Amniotic epithelial cell (primary cell): ENCODE results near the gene CDC42SE2.
A peak's percentile ranks its signal among the peaks of the same experiment; 100 is the strongest.
"Not testable (repeated sequence)": the region's sequence is repeated elsewhere in the genome, so short reads cannot be mapped to it uniquely, and the experiment has no call there.

Source experiments
- DNase-seq: peaks from one replicate; pipeline ENCODE4 v3.0.0-alpha.2; 2010; ENCODE audit warnings: low read depth

The CDC42SE2 gene

DNA sequence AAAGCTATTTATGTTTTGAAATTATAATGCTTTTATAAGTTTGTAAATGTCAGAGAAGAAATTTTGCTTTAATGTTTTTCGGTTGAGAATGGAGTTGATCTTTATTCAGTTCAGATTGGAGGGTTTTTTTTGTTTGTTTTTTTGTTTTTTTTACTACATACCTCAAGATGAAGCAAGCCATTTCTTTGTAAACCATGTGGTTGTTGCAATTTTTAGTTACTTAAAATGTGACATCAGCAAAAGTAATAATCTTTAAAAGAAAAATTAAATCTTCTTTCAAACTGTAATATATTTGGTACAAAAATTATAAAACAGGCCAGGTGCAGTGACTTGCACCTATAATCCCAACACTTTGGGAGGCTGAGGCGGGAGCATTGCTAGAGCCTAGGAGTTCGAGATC is 102.6 kb downstream of the CDC42SE2 start:
- no peak for DNase-seq

- DNase-seq, result no peak
These were observed 103.5 kb downstream of the CDC42SE2 start for GRCh38 chr5:131367219-131367860.

DNA sequence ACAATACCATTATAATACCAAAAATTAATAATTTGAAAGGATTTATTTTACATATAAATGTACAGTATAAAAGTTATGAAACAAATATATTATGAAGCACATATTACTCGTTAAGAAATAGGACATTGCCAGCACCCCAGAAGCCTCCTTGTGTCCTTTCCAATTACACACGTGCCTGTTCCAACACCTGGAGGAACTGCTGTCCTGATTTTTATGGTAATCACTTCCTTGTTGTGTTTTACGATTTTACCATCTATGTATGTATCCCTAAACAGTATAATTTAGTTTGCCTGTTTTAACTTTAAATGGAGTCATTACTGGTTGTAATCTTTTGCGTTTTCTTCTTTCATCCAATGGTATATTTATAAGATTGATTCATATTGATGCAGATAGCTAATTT is 105.0 kb downstream of the CDC42SE2 start:
- no peak for DNase-seq

GRCh38 chr5:131369558-131369957 is 105.7 kb downstream of the CDC42SE2 start:
- no peak for DNase-seq

- DNase-seq, result no peak
These were observed 108.0 kb downstream of the CDC42SE2 start for GRCh38 chr5:131371835-131372234.

DNA sequence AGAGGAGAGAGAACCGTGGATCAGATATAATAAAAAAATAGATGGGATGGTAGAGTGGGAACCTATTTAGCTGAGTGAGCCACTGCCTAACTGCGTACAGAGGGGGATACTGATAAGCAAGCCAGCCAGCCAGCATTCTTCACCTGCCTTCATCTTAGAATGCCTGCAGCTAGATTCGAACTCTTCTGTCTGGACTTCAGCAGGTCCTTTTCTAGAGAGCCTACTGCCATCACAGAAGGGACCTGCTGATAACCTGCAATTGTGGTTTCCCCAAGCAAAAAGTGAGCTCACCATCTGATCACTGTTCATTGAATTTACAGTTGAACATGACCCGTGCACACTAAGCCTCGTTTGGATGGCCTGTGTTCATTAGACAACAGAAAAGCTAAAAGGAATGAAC is 109.4 kb downstream of the CDC42SE2 start:
- no peak for DNase-seq

DNA sequence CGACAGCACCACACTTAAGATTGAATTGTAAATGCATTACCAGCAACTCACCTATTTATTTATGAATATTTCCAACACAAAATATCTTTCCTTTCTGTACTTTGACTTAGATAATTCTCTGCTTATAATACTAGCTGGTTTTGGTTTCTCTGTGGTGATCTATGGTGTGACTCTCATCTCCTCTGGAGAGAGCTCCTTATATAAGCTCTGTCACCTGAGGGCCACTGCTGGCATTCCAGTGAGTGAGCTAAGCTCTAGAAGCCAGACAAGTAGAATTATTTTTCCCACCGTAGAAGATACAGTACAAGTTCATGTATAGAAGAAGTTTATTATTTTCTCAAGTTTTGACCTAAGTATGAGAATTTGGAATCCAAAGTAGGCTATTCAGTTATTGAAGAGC is 111.5 kb downstream of the CDC42SE2 start:
- DNase-seq, result no peak

DNA sequence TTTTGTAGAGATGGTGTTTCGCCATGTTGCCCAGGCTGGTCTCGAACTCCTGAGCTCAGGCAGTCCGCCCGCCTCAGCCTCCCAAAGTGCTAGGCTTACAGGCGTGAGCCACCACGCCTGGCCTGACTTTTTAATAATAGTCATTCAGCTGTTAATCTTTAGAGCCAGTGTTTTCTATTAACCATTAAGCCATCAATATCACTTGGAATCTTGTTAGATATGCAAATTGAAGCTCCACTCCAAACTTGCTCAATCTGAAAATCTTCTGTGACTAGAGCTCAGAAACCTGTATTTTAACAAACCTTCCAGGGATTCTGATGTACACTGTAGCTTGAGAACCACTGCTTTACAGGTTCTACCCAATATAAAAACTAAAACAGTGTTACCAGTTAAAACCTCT is 113.5 kb downstream of the CDC42SE2 start:
- no peak for DNase-seq

DNA sequence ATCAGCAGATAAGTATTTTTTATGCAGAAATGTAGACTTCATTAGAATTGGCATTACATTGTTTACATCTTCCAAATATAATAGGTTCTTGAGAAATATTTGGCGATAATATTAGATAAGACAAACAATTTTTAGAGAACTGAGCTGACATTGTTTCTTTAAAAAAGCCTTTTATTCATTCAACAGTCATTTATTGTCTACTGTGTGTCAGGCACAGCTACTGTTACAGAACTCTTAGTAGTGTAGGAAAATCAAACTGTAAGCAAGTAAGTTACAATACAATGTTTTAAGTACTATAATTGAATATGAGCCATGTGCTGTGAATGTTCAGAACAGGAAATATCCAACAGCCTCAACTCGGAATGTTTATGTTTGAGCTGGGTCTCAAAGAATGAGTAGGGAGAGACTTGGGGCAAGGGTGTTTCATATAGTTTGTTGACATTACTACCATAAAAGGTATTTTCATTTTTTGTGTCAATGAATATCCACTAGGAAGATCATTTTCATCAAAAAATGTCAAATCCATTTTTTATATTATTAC is 114.0 kb downstream of the CDC42SE2 start:
- peak; percentile 16 for DNase-seq

- DNase-seq, result no peak
These were observed 115.1 kb downstream of the CDC42SE2 start for GRCh38 chr5:131378721-131379541.

- DNase-seq, result peak; percentile 42
These were observed 115.9 kb downstream of the CDC42SE2 start for GRCh38 chr5:131379723-131380122.

GRCh38 chr5:131380238-131380637 is 116.4 kb downstream of the CDC42SE2 start:
- DNase-seq, result not testable (repeated sequence)

GRCh38 chr5:131381021-131381420 is 117.2 kb downstream of the CDC42SE2 start:
- DNase-seq, result peak; percentile 75

- no peak for DNase-seq
These were observed 117.9 kb downstream of the CDC42SE2 start for GRCh38 chr5:131381777-131382176.

- DNase-seq, result peak; percentile 69
These were observed 118.8 kb downstream of the CDC42SE2 start for GRCh38 chr5:131382407-131383395.

DNA sequence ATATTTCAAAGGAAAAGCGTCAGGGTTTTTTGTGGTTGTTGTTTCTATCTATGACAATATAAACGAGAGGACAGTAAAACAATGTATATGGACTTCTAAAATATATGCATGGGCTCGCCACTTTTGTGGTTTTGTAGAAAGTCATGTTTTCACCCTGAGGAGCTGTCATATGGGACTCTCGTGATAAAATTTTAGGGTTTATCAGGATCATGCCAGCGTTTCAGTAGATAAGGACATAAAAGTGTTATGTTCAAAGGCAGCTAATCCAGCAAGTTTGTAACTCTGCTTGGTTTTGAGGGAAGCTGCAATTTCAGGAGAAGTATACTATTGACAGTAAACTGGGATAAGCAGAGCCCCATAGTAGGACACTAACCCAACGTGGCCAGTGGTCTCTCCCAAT is 120.3 kb downstream of the CDC42SE2 start:
- DNase-seq, result no peak

DNA sequence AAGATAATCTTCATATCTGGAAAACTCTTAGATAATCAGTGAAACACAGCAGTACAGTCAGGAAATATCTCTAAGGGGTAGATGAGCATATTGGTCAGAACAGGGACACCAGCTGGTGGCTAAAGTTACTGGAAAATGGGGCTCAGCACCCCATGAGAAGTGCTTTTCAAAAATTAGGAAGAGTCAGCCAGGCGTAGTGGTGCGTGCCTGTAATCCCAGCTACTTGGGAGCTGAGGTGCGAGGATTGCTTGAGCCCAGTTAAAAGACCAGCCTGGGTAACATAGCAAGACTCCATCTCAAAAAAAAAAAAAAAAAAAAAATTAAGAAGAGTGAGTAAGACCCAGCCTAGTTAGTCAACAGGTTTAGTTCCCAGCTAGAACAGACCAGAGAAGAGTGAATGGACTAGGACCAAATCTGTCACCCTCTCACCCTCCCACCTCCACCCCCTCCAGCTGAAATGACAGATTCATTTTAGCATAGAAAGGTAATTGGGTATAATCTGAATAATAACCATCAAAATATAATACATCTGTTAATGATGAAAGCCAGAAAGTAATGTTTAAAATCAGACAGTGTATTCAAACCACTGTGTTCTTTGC is 120.9 kb downstream of the CDC42SE2 start:
- DNase-seq, result no peak

DNA sequence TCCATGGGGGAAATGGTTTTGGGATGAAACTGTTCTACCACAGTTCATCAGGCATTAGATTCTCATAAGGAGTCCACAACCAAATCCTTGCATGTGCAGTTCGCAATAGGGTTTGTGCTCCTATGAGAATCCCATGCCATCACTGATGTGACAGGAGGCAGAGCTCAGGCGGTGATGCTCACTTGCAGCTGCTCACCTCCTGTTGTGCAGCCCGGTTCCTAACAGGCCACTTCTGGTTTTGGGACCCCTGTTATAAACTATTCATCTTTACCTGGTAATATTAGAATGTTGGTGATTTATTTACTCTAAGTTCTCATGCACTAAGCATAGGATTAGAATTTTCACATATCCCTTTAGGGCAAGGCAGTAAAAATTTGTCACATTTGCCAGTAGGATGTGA is 122.3 kb downstream of the CDC42SE2 start:
- no peak for DNase-seq

GRCh38 chr5:131386779-131387178 is 122.9 kb downstream of the CDC42SE2 start:
- no peak for DNase-seq

DNA sequence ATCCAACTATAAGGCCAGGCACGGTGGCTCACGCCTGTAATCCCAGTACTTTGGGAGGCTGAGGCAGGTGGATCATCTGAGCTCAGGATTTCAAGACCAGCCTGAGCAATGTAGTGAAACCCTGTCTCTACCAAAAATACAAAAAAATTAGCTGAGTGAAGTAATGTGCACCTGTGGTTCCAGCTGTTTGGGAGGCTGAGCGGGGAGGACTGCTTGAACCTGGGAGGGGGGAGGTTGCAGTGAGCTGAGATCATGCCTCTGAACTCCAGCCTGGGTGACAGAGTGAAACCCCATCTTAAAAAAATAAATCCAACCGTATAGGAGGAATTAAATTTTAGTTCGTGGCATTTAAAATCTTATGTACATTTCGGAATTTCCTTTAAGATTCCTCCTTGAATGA is 123.4 kb downstream of the CDC42SE2 start:
- DNase-seq, result no peak

- no peak for DNase-seq
These were observed 125.4 kb downstream of the CDC42SE2 start for GRCh38 chr5:131389096-131389868.
